GM13977 (cell line): ENCODE data around the gene RHOBTB3.

Experiments
- DNase-seq: peaks from one replicate; pipeline ENCODE4 v3.0.0; 2012; ENCODE audit warnings: low spot score
- CTCF ChIP-seq: IDR thresholded peaks from 2 replicates; pipeline ENCODE4 v1.5.1; 2012; ENCODE audit warnings: mild to moderate bottlenecking, control low read depth; ENCODE audit not compliant: insufficient read depth; ENCODE audit errors: extremely low read depth, missing control alignments
- in situ Hi-C: fragments of 300-500 bp; cut with MboI; formaldehyde crosslinking; loops from one replicate; pipeline ENCODE4 v1.12.0; 2022; ENCODE audit warnings: low sequenced_read_pairs, low pct_unique_long_range_greater_than_20kb, mixed read lengths, inconsistent platforms; ENCODE audit not compliant: unreplicated experiment

The RHOBTB3 gene

GRCh38 chr5:95768731-95769130 is 37.6 kb downstream of the RHOBTB3 start:
- no peak for DNase-seq
- in situ Hi-C loops = no loop called here
- no peak for TF ChIP-seq CTCF

- no peak for DNase-seq
- in situ Hi-C loops = loop anchor here (10.0 kb wide), 1 partner anchor 564 kb away; no protein-coding TSS in a partner anchor
- no peak for TF ChIP-seq CTCF
Observed at GRCh38 chr5:95770830-95771708, 39.9 kb downstream of the RHOBTB3 start.

- in situ Hi-C loops = loop anchor here (10.0 kb wide), 1 partner anchor 563 kb away; no protein-coding TSS in a partner anchor
- DNase-seq = no peak
- TF ChIP-seq CTCF = no peak
Observed at GRCh38 chr5:95771892-95772291, 40.8 kb downstream of the RHOBTB3 start.

- TF ChIP-seq CTCF = no peak
- DNase-seq = no peak
- in situ Hi-C loops = loop anchor here (10.0 kb wide), 1 partner anchor 561 kb away; no protein-coding TSS in a partner anchor
Observed at GRCh38 chr5:95773335-95774059, 42.4 kb downstream of the RHOBTB3 start.

GRCh38 chr5:95777441-95777840 is 46.3 kb downstream of the RHOBTB3 start:
- TF ChIP-seq CTCF = no peak
- in situ Hi-C loops = loop anchor here (10.0 kb wide), 1 partner anchor 557 kb away; no protein-coding TSS in a partner anchor
- no peak for DNase-seq

GRCh38 chr5:95778713-95779436 is 47.7 kb downstream of the RHOBTB3 start:
- DNase-seq = no peak

More at GRCh38 chr5:95778713-95779436, 47.7 kb downstream of the RHOBTB3 start:
- in situ Hi-C loops = loop anchor here (10.0 kb wide), 1 partner anchor 556 kb away; no protein-coding TSS in a partner anchor
- no peak for TF ChIP-seq CTCF
